Stomach smooth muscle (tissue), 2 donors: Measurements from ENCODE around the gene KCTD16.

Experiments
- H3K27ac ChIP-seq: one replicate; pipeline ENCODE4 v1.7.0; 2013; ENCODE audit warnings: mild to moderate bottlenecking, low read length, inconsistent platforms
- H3K27me3 ChIP-seq, 2 donors: one replicate each; pipeline ENCODE4 v1.7.0; 2013; ENCODE audit warnings: low read length in 2 of 2; ENCODE audit not compliant: insufficient read depth in 2 of 2, control insufficient read depth in 1 of 2
- H3K36me3 ChIP-seq, 2 donors: one replicate each; pipeline ENCODE4 v1.7.0; 2013; ENCODE audit warnings: low read length in 2 of 2; ENCODE audit not compliant: control insufficient read depth in 2 of 2, insufficient read depth in 2 of 2
- H3K4me1 ChIP-seq: one replicate; pipeline ENCODE4 v1.7.0; 2013; ENCODE audit warnings: low read length; ENCODE audit not compliant: control insufficient read depth, insufficient read depth
- H3K4me3 ChIP-seq, 2 donors: one replicate each; pipeline ENCODE4 v1.7.0; 2013; ENCODE audit warnings: low read length in 2 of 2
- H3K9ac ChIP-seq, 2 donors: one replicate each; pipeline ENCODE4 v1.7.0; 2013; ENCODE audit warnings: low read length in 2 of 2, mild to moderate bottlenecking in 1 of 2
- H3K9me3 ChIP-seq, 2 donors: one replicate each; pipeline ENCODE4 v1.7.0; 2013; ENCODE audit warnings: low read length in 2 of 2; ENCODE audit not compliant: control insufficient read depth in 2 of 2
- donor health status: healthy.
- donor health status: Pancreatic carcinoma.

KCTD16 gene

DNA sequence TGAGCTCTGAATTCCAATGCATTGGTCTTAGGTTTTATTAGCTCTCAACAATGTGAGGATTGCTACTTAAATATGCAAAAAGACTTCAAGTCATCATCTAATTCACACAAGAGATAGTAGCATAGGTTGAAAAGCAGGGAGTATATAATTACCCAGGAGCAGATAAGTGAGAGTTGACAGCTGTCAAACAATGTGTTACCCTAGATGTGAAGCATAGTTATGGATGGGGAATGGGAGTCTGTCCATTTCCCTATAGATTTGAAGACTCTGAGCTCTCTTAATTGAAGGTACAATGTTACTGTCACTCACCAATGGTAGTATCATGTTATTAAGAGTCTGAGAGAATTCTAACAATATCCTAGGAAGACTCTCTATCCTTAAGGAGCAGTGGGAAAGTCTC is 160.7 kb downstream of the KCTD16 start:
- no peak overlapping the region for H3K4me3 ChIP-seq
- H3K27me3 ChIP-seq: no peaks in the 10 kb centered on the region
- H3K9me3 ChIP-seq: no peaks in the 10 kb centered on the region
- H3K36me3 ChIP-seq: no peaks in the 10 kb centered on the region
- H3K27ac ChIP-seq: no peak overlapping the region
- H3K9ac ChIP-seq: no peak overlapping the region
- no peaks in the 10 kb centered on the region for H3K4me1 ChIP-seq

DNA sequence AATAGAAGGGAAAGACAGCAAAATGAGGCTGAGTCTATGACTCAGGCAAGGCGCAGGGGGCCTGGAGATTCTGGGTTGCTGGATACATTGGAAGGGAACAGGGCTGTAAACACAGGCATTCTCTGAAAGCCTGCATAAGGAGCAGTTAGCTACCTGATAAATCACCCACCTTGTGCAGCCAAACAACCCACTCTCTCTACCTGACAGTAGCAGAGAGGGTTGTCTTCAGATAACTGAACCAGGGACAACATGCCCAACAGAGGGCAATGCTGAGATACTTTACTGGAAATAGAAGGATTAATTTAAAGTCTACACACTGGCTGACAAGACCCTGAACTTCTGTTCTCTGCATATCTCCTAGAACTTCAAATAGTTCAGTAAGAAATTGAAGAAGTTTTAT is 161.6 kb downstream of the KCTD16 start:
- H3K36me3 ChIP-seq: no peaks in the 10 kb centered on the region
- no peak overlapping the region for H3K4me3 ChIP-seq
- H3K9ac ChIP-seq: no peak overlapping the region
- no peaks in the 10 kb centered on the region for H3K27me3 ChIP-seq
- no peaks in the 10 kb centered on the region for H3K4me1 ChIP-seq
- no peaks in the 10 kb centered on the region for H3K9me3 ChIP-seq
- no peak overlapping the region for H3K27ac ChIP-seq

GRCh38 chr5:144333336-144333920 is 162.8 kb downstream of the KCTD16 start:
- H3K9me3 ChIP-seq: no peaks in the 10 kb centered on the region
- no peak overlapping the region for H3K9ac ChIP-seq
- no peak overlapping the region for H3K27ac ChIP-seq
- no peaks in the 10 kb centered on the region for H3K27me3 ChIP-seq
- H3K36me3 ChIP-seq: no peaks in the 10 kb centered on the region
- H3K4me3 ChIP-seq: no peak overlapping the region
- no peaks in the 10 kb centered on the region for H3K4me1 ChIP-seq

DNA sequence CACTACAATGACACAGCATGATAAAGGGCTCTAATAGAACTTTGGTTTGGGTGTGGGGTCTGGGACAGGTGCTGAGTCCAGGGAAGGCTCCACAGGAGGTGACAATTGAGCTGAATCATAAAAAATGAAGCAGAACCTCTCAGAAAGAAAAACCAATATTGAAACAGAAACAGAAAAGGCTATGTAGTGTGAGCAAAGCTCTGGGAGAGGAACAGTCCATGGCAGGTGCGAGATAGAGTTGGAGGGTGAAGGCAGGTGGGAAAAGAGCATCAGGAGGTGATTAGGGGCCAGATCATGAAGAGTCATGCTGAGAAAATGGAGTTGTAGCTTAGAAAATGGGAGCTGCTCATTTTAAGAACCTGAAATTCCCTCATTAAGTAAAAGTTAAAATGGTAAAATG is 164.9 kb downstream of the KCTD16 start:
- no peak overlapping the region for H3K27ac ChIP-seq
- no peak overlapping the region for H3K4me3 ChIP-seq
- H3K36me3 ChIP-seq: no peaks in the 10 kb centered on the region
- no peaks in the 10 kb centered on the region for H3K9me3 ChIP-seq
- no peaks in the 10 kb centered on the region for H3K27me3 ChIP-seq
- no peaks in the 10 kb centered on the region for H3K4me1 ChIP-seq
- no peak overlapping the region for H3K9ac ChIP-seq

GRCh38 chr5:144336191-144336961 is 165.7 kb downstream of the KCTD16 start:
- H3K27me3 ChIP-seq: no peaks in the 10 kb centered on the region
- no peak overlapping the region for H3K9ac ChIP-seq
- no peak overlapping the region for H3K4me3 ChIP-seq
- H3K9me3 ChIP-seq: no peaks in the 10 kb centered on the region
- no peaks in the 10 kb centered on the region for H3K36me3 ChIP-seq
- no peaks in the 10 kb centered on the region for H3K4me1 ChIP-seq
- H3K27ac ChIP-seq: no peak overlapping the region

GRCh38 chr5:144352330-144352729 is 181.7 kb downstream of the KCTD16 start:
- H3K36me3 ChIP-seq: no peaks in the 10 kb centered on the region
- H3K9me3 ChIP-seq: no peaks in the 10 kb centered on the region
- H3K9ac ChIP-seq: no peak overlapping the region
- no peak overlapping the region for H3K27ac ChIP-seq
- H3K4me1 ChIP-seq: no peaks in the 10 kb centered on the region
- H3K27me3 ChIP-seq: no peaks in the 10 kb centered on the region
- H3K4me3 ChIP-seq: no peak overlapping the region

- H3K27ac ChIP-seq: no peak overlapping the region
Measured at GRCh38 chr5:144352732-144353317, 182.2 kb downstream of the KCTD16 start.

DNA sequence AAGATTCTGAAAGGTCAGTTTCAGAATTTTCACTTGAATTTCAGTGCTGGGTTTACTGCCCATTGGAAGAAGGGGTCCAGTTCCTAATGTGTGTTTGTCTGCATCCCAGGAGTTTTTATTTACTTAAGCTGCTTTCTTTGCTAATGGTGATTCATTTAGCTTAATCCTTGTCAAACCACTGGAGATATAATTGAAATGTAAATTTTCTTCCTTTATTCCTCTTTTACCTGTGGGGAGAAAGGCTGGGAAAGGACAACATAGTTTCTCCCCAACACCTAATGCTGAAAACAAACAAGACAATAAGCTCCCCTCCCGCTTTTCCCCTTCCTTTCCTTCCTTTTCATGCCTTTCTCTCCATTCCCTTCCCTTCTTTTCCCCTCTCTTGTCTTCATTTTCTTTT is 185.8 kb downstream of the KCTD16 start:
- H3K9ac ChIP-seq: no peak overlapping the region
- no peak overlapping the region for H3K4me3 ChIP-seq
- no peaks in the 10 kb centered on the region for H3K4me1 ChIP-seq
- no peak overlapping the region for H3K27ac ChIP-seq
- H3K27me3 ChIP-seq: no peaks in the 10 kb centered on the region
- H3K36me3 ChIP-seq: no peaks in the 10 kb centered on the region
- no peaks in the 10 kb centered on the region for H3K9me3 ChIP-seq

More at GRCh38 chr5:144352732-144353317, 182.2 kb downstream of the KCTD16 start:
- Histone ChIP-seq H3K4me1 (no peaks in the 10 kb centered on the region), H3K9me3 (no peaks in the 10 kb centered on the region), H3K4me3 (no peak overlapping the region), H3K9ac (no peak overlapping the region), H3K36me3 (no peaks in the 10 kb centered on the region), H3K27me3 (no peaks in the 10 kb centered on the region)

DNA sequence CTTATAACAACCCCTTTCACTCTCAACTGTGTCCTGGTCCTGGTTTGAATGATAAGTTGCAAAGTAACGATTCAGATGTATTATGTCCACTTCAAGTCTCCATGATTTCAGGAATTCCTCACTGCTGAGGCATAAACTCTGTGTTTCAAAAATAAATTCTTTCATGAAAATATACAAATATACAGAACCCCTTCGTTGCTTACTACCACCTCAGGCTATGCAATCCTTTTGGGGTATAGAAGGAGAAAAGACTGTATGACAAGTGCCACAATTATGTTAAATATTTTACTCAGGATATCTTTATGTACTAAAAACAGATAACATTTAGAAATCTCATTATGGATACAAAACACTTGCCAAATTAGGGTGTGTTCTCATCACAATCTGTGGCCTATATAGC is 190.7 kb downstream of the KCTD16 start:
- H3K27ac ChIP-seq: no peak overlapping the region
- H3K9me3 ChIP-seq: no peaks in the 10 kb centered on the region
- H3K4me3 ChIP-seq: no peak overlapping the region
- H3K9ac ChIP-seq: no peak overlapping the region
- H3K36me3 ChIP-seq: no peaks in the 10 kb centered on the region
- H3K27me3 ChIP-seq: no peaks in the 10 kb centered on the region
- H3K4me1 ChIP-seq: no peaks in the 10 kb centered on the region

- Histone ChIP-seq H3K27ac (no peak overlapping the region), H3K27me3 (no peaks in the 10 kb centered on the region), H3K4me3 (no peak overlapping the region)
Measured at GRCh38 chr5:144365885-144366284, 195.2 kb downstream of the KCTD16 start.

GRCh38 chr5:144367991-144368390 is 197.3 kb downstream of the KCTD16 start:
- H3K9ac ChIP-seq: no peak overlapping the region
- H3K4me3 ChIP-seq: no peak overlapping the region
- no peaks in the 10 kb centered on the region for H3K9me3 ChIP-seq
- H3K27ac ChIP-seq: no peak overlapping the region
- H3K36me3 ChIP-seq: no peaks in the 10 kb centered on the region
- no peaks in the 10 kb centered on the region for H3K27me3 ChIP-seq
- no peaks in the 10 kb centered on the region for H3K4me1 ChIP-seq

More at GRCh38 chr5:144365885-144366284, 195.2 kb downstream of the KCTD16 start:
- Histone ChIP-seq H3K9ac (no peak overlapping the region), H3K9me3 (no peaks in the 10 kb centered on the region), H3K4me1 (no peaks in the 10 kb centered on the region), H3K36me3 (no peaks in the 10 kb centered on the region)
